Activated CD8-positive, alpha-beta memory T cell treated with anti-CD3 and anti-CD28 coated beads, Interleukin-2, amount 50 U/mL, for 24 hours (primary cell): Measurements from ENCODE around the gene DAB2IP.

Experiments
- DNase-seq: peaks from one replicate; pipeline ENCODE4 v3.0.0-alpha.2; 2020; ENCODE audit errors: extremely low read depth

DAB2IP gene

GRCh38 chr9:121817476-121817875, 166.0 kb downstream of the DAB2IP start:
- DNase-seq, result no peak

GRCh38 chr9:121818016-121818661, 166.7 kb downstream of the DAB2IP start:
- DNase-seq, result no peak

- no peak for DNase-seq
These were observed 167.5 kb downstream of the DAB2IP start for GRCh38 chr9:121818841-121819427.

- DNase-seq, result no peak
These were observed 168.2 kb downstream of the DAB2IP start for GRCh38 chr9:121819428-121820231.

GRCh38 chr9:121820286-121821005, 169.0 kb downstream of the DAB2IP start:
- no peak for DNase-seq

- DNase-seq, result no peak
These were observed 169.9 kb downstream of the DAB2IP start for GRCh38 chr9:121821326-121821725.

GRCh38 chr9:121822093-121823085, 171.0 kb downstream of the DAB2IP start:
- DNase-seq, result no peak

GRCh38 chr9:121823451-121824169, 172.2 kb downstream of the DAB2IP start:
- no peak for DNase-seq

- DNase-seq, result no peak
These were observed 173.2 kb downstream of the DAB2IP start for GRCh38 chr9:121824651-121825030.

GRCh38 chr9:121825031-121825691, 173.7 kb downstream of the DAB2IP start:
- DNase-seq, result no peak

GRCh38 chr9:121826711-121827110, 175.3 kb downstream of the DAB2IP start:
- DNase-seq, result no peak

GRCh38 chr9:121827251-121827967, 176.0 kb downstream of the DAB2IP start:
- no peak for DNase-seq

- DNase-seq, result no peak
These were observed 179.2 kb downstream of the DAB2IP start for GRCh38 chr9:121830441-121831140.

- DNase-seq, result no peak
These were observed 180.4 kb downstream of the DAB2IP start for GRCh38 chr9:121831869-121832268.

GRCh38 chr9:121833061-121833460, 181.6 kb downstream of the DAB2IP start:
- no peak for DNase-seq
